HL-60 (cell line): ENCODE results near the gene SLC30A9.

Experiments
- DNase-seq, 2 experiments: peaks; one replicate each; pipeline ENCODE4 v3.0.0-alpha.2; 2010 to 2020; ENCODE audit warnings: low read depth in 1 of 2, low spot score in 1 of 2
- H3K27ac ChIP-seq: fragments of 250-450 bp; sonication (Bioruptor Pico); replicated peaks from 2 replicates; pipeline ENCODE4 v1.5.1; 2020; ENCODE audit warnings: mild to moderate bottlenecking, moderate library complexity
- H3K27me3 ChIP-seq: fragments of 250-450 bp; sonication (Bioruptor Pico); 2 replicates; pipeline ENCODE4 v1.5.1; 2021; ENCODE audit warnings: mild to moderate bottlenecking, moderate library complexity; ENCODE audit not compliant: insufficient read depth, poor library complexity, severe bottlenecking
- H3K4me3 ChIP-seq: replicated peaks from 2 replicates; pipeline ENCODE4 v1.5.1; 2011; ENCODE audit warnings: mild to moderate bottlenecking, control low read depth, low read length; ENCODE audit not compliant: insufficient read depth
- CTCF ChIP-seq: IDR thresholded peaks from one replicate; pipeline ENCODE4 v1.5.1; 2011; ENCODE audit warnings: low read length, control low read depth, inconsistent platforms; ENCODE audit not compliant: insufficient read depth
- GABPA ChIP-seq: IDR thresholded peaks from 2 replicates; pipeline ENCODE4 v1.6.1; 2012; ENCODE audit warnings: low read depth
- POLR2AphosphoS5 ChIP-seq: IDR thresholded peaks from 2 replicates; pipeline ENCODE4 v1.6.1; 2012; ENCODE audit warnings: low read depth
- REST ChIP-seq: IDR thresholded peaks from 2 replicates; pipeline ENCODE4 v1.6.1; 2012; ENCODE audit warnings: low read depth; ENCODE audit not compliant: insufficient replicate concordance
- SPI1 ChIP-seq: IDR thresholded peaks from 2 replicates; pipeline ENCODE4 v1.6.1; 2012; ENCODE audit warnings: low read depth, mild to moderate bottlenecking, borderline replicate concordance

The SLC30A9 gene

GRCh38 chr4:41975341-41975740, 15.0 kb upstream of the SLC30A9 start:
- no peak for DNase-seq
- TF ChIP-seq POLR2AphosphoS5 (no peak), SPI1 (0 out of 2 replicates have a peak, but pooled peaks have one; percentile 0), CTCF (no peak)
- H3K27me3 ChIP-seq: no peaks in the 10 kb centered on the region
- no peak overlapping the region for H3K4me3 ChIP-seq
- no peak overlapping the region for H3K27ac ChIP-seq

GRCh38 chr4:41976775-41977516, 13.4 kb upstream of the SLC30A9 start:
- Histone ChIP-seq H3K4me3 (no peak overlapping the region), H3K27ac (peak overlapping the region; percentile 37), H3K27me3 (no peaks in the 10 kb centered on the region)
- no peak for TF ChIP-seq SPI1
- TF ChIP-seq POLR2AphosphoS5: no peak
- TF ChIP-seq CTCF: no peak
- no peak for TF ChIP-seq GABPA
- TF ChIP-seq REST: no peak
- DNase-seq: no peak

GRCh38 chr4:41977709-41978108, 12.6 kb upstream of the SLC30A9 start:
- DNase-seq: peak in 1 of 2 experiments; percentile 63
- Histone ChIP-seq H3K27ac (peak overlapping the region; percentile 54), H3K4me3 (no peak overlapping the region), H3K27me3 (no peaks in the 10 kb centered on the region)
- TF ChIP-seq SPI1 (peak; percentile 93), REST (no peak), GABPA (no peak), CTCF (no peak), POLR2AphosphoS5 (no peak)

- no peaks in the 10 kb centered on the region for H3K27me3 ChIP-seq
- TF ChIP-seq REST (no peak), CTCF (no peak), GABPA (no peak), SPI1 (no peak), POLR2AphosphoS5 (no peak)
- no peak for DNase-seq
- H3K4me3 ChIP-seq: no peak within 1 kb of the TSS
- H3K27ac ChIP-seq: no peak within 1 kb of the TSS
Measured at GRCh38 chr4:41981456-41981855, 8.9 kb upstream of the SLC30A9 start, which contains the start of gene DCAF4L1. Gene DCAF4L1 (plus strand): TSS chr4:41981756. CDS start chr4:41981793, 37 bp downstream.
